Measurements from ENCODE around the gene MAP2K7. TPM values are rescaled to one million over a fixed set of nuclear protein-coding genes. Genes with fewer than 3 reads are reported as not detected.
A peak's percentile ranks its signal among the peaks of the same experiment; 100 is the strongest.
"Not testable (repeated sequence)": the region's sequence is repeated elsewhere in the genome, so short reads cannot be mapped to it uniquely, and the experiment has no call there.

MAP2K7 gene
- total RNA-seq, 4 donors from 2014 or later = 11.9 to 125 (median 20.9) TPM

DNA sequence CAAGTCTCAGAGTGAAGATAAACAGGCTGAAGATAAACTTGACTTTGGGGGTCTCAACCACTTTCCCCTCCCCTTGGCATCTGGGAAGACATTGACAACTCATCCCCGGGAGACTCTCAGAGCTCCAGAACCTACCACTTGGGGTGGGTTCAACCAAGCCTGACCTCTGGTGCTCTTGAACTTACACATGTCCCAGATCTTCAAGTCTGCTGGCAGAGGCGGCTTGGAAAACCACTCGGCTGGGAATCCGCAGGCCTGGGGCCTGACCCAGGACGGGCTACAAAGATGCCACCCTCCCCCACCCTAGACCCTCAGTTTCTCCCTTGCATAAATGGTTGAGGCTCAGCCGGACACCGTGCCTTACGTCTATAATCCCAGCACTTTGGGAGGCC is 14.9 kb upstream of the MAP2K7 start:
- TF ChIP-seq POLR2AphosphoS5 (IDR thresholded peaks at IDR 0.05) (no peak), POLR2A (IDR thresholded peaks at IDR 0.05) (no peak), CTCF (IDR thresholded peaks at IDR 0.05) (no peak), EP300 (IDR thresholded peaks at IDR 0.05; ENCODE audit: low read depth) (no peak)
- Histone ChIP-seq H3K27me3 (peaks cover 38% of the 10 kb centered on the region), H3K27ac (peak overlapping the region in 1 of 4 donors; percentile 29), H3K4me1 (peaks cover 0 to 11% (median 9%) of the 10 kb centered on the region in 4 donors), H3K36me3 (no peaks in the 10 kb centered on the region), H3K4me3 (peak overlapping the region in 3 of 4 donors; percentile 36 to 48 (median 43)), H3K9me3 (no peaks in the 10 kb centered on the region)
- 70% methylated on average over 8 of the region's 8 CpGs; no CpG with 5 or more reads in 1 of the 2 donors for WGBS, 2 donors (ENCODE audit: low coverage in 1 of 2)
- DNase-seq = peak; percentile 8
- intact Hi-C loops (cut with DNase I; ENCODE audit: low total_unique reads) (no loop called here), in situ Hi-C loops (cut with MboI; ENCODE audit: low pct_ligation_motif_present in 1 of 4, low pct_unique_long_range_greater_than_20kb in 1 of 4, low sequenced_read_pairs in 3 of 4) (no loop called here)

DNA sequence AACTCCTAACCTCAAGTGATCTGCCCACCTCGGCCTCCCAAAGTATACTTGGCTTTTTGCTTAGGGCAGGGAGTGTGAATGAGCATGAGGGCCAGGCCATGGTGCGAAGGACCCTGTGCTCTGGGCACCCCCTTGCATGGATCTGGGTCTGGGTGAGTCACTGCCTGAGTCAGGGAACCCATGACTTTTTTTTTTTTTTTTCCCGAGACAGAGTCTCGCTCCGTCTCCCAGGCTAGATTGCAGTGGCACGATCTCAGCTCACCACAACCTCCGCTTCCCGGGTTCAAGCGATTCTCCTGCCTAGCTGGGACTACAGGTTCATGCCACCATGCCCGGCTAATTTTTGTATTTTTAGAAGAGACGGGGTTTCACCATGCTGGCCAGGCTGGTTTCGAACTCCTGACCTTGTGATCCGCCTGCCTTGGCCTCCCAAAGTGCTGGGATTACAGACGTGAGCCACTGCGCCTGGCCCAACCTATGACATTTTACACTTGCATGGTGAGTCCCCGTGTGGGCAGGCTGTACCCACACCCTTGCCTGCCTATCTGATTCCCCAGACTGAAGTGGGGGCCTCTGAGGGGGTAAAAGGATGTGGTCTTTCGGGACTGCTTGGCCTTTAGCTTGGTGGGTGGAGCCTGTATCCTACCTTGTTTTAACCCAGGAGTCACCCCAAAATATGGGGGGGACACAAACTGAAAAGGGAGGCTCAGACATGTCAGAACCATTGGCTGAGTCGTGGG is 10.1 kb upstream of the MAP2K7 start:
- DNase-seq; H3K27ac ChIP-seq; intact Hi-C loops (cut with DNase I; ENCODE audit: low total_unique reads); H3K4me3 ChIP-seq; H3K9me3 ChIP-seq; H3K36me3 ChIP-seq; in situ Hi-C loops (cut with MboI; ENCODE audit: low pct_ligation_motif_present in 1 of 4, low pct_unique_long_range_greater_than_20kb in 1 of 4, low sequenced_read_pairs in 3 of 4): not testable (repeated sequence)
- Histone ChIP-seq H3K27me3 (peaks cover 14% of the 10 kb centered on the region), H3K4me1 (peaks cover 0 to 11% (median 5%) of the 10 kb centered on the region in 4 donors)
- 87 to 97% methylated on average over 6 to 18 of the region's 18 CpGs for WGBS, 2 donors (ENCODE audit: low coverage in 1 of 2)

DNA sequence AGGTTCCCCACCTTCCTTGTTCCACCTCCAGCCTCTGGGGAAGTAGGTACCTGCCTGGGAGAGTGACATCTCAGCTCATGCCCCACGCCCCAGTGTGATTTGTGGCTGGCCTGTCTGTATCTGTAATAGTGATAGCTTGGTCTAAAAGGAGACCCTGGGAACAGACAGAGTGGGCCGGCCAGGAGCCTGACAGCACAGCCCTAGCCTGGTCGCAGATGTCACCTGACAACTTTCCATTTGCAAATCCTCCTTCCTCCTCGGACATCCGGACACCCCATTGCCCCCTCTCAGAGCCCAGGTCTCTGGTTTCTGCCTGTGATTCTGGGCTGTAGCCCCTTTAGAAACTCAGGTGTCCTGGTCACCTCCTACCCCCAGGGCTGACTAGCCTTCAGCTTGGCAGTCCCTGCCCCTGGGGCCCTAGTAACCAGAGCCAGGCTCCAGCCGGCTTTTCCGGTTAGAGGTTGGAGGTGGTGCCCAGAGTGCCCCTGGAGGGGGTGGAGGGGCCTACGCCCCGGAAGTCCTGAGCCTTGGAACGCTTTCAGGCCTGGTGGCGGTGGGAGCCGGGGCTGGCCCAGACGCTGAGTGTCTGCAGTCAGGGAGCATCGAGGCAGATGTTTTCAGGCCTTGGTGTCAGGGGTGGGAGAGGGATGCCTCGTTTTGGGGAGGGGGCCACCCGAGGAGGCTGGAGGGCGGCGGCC is 8.9 kb upstream of the MAP2K7 start:
- 49 to 60% methylated on average over 2 to 18 of the region's 18 CpGs for WGBS, 2 donors (ENCODE audit: low coverage in 1 of 2)
- H3K27ac ChIP-seq = no peak overlapping the region
- intact Hi-C loops (cut with DNase I; ENCODE audit: low total_unique reads) = loop anchor here (5.0 kb wide), 1 partner anchor 1438 kb away; no protein-coding TSS in a partner anchor

GRCh38 chr19:7895565-7895964 is 8.1 kb upstream of the MAP2K7 start:
- intact Hi-C loops (cut with DNase I; ENCODE audit: low total_unique reads) (loop anchor here (5.0 kb wide), 1 partner anchor 1437 kb away; no protein-coding TSS in a partner anchor), in situ Hi-C loops (cut with MboI; ENCODE audit: low pct_ligation_motif_present in 1 of 4, low pct_unique_long_range_greater_than_20kb in 1 of 4, low sequenced_read_pairs in 3 of 4) (no loop called here)
- Histone ChIP-seq H3K4me1 (peaks cover 0 to 6% (median 3%) of the 10 kb centered on the region in 4 donors), H3K27me3 (no peaks in the 10 kb centered on the region), H3K9me3 (no peaks in the 10 kb centered on the region), H3K36me3 (no peaks in the 10 kb centered on the region), H3K27ac (no peak overlapping the region), H3K4me3 (no peak overlapping the region)
- 84% methylated on average over 13 of the region's 13 CpGs; no CpG with 5 or more reads in 1 of the 2 donors for WGBS, 2 donors (ENCODE audit: low coverage in 1 of 2)
- TF ChIP-seq CTCF (IDR thresholded peaks at IDR 0.05) (no peak), EP300 (IDR thresholded peaks at IDR 0.05; ENCODE audit: low read depth) (no peak), POLR2A (IDR thresholded peaks at IDR 0.05) (no peak), POLR2AphosphoS5 (IDR thresholded peaks at IDR 0.05) (no peak)
- peak; percentile 6 for DNase-seq

More for the DNA sequence above, 8.9 kb upstream of the MAP2K7 start:
- TF ChIP-seq CTCF (IDR thresholded peaks at IDR 0.05) = no peak
- peak; percentile 6 for TF ChIP-seq POLR2A (IDR thresholded peaks at IDR 0.05)
- Histone ChIP-seq H3K4me3 (no peak overlapping the region), H3K4me1 (peaks cover 0 to 6% (median 3%) of the 10 kb centered on the region in 4 donors), H3K36me3 (no peaks in the 10 kb centered on the region), H3K27me3 (peaks cover 3% of the 10 kb centered on the region), H3K9me3 (no peaks in the 10 kb centered on the region)
- in situ Hi-C loops (cut with MboI; ENCODE audit: low pct_ligation_motif_present in 1 of 4, low pct_unique_long_range_greater_than_20kb in 1 of 4, low sequenced_read_pairs in 3 of 4) = no loop called here
- DNase-seq = peak; percentile 43

Data from transverse colon (tissue), 4 donors.